ENCODE results near the gene NXPE3.
"Not testable (repeated sequence)": the region's sequence is repeated elsewhere in the genome, so short reads cannot be mapped to it uniquely, and the experiment has no call there.

Gene NXPE3

GRCh38 chr3:101857301-101857741 is 78.3 kb downstream of the NXPE3 start:
- no peak for DNase-seq (ENCODE audit: low spot score)
- in situ Hi-C loops (cut with MboI; ENCODE audit: low sequenced_read_pairs, unreplicated experiment) = no loop called here
- TF ChIP-seq CTCF (IDR thresholded peaks at IDR 0.05; ENCODE audit: borderline replicate concordance, control extremely low read depth, extremely low read depth, insufficient read depth, missing control alignments) = no peak

DNA sequence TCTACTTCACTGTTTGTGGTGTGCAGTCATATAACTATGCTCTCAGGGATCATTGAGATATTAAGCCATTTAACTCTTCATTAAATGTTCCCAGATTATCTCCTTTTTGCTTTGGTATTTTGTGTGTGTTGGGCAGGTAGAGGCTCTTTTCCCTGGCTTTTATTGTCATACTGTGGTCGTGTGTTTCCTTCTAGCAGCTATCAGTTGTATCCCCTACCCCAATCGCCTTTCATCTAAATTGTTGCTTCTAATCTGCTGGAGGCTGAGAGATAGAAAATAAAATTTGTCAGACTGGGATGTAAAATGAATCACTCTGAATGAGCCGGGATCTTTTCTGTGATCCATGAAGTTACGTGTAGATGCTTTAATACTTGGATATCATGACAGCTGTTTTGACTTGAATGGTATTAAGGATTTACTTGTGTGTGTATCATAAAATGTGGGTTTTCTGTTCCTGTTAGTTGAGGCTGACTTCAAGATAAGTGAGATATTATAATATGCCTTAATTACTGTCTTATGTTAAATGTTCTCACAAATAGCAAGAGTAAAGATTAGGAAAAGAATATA is 79.5 kb downstream of the NXPE3 start:
- DNase-seq (ENCODE audit: low spot score) = no peak
- no peak for TF ChIP-seq CTCF (IDR thresholded peaks at IDR 0.05; ENCODE audit: borderline replicate concordance, control extremely low read depth, extremely low read depth, insufficient read depth, missing control alignments)
- in situ Hi-C loops (cut with MboI; ENCODE audit: low sequenced_read_pairs, unreplicated experiment) = no loop called here

- in situ Hi-C loops (cut with MboI; ENCODE audit: low sequenced_read_pairs, unreplicated experiment) = no loop called here
- DNase-seq (ENCODE audit: low spot score) = no peak
- TF ChIP-seq CTCF (IDR thresholded peaks at IDR 0.05; ENCODE audit: borderline replicate concordance, control extremely low read depth, extremely low read depth, insufficient read depth, missing control alignments) = no peak
These were observed 81.0 kb downstream of the NXPE3 start for GRCh38 chr3:101859882-101860448.

DNA sequence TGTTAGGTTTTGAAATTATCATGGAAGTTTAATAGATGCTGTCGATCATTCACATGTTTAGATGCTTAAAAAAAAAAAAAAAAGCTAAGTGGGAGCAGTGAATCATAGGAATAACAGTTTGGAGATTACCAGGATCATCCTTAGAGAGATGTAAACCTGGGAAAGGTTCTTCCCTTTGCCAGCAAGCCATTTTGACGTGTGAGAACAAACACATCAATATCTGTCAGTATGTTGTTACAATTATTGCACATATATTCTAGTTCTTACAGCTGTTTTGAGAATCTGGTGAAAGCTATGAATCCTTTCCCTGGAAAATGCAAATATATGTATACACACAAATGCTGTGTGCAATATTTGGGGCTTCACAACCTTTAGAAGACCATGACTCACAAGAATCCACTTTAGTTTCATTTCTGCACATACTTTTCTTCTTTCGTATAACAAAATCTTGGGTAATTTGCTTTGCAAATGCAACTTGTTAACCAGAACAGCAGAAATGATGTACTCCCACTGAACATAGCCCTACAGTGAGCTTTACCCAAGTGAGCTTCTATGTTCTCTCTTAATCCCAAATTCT is 82.3 kb downstream of the NXPE3 start:
- DNase-seq (ENCODE audit: low spot score) = no peak
- in situ Hi-C loops (cut with MboI; ENCODE audit: low sequenced_read_pairs, unreplicated experiment) = no loop called here

DNA sequence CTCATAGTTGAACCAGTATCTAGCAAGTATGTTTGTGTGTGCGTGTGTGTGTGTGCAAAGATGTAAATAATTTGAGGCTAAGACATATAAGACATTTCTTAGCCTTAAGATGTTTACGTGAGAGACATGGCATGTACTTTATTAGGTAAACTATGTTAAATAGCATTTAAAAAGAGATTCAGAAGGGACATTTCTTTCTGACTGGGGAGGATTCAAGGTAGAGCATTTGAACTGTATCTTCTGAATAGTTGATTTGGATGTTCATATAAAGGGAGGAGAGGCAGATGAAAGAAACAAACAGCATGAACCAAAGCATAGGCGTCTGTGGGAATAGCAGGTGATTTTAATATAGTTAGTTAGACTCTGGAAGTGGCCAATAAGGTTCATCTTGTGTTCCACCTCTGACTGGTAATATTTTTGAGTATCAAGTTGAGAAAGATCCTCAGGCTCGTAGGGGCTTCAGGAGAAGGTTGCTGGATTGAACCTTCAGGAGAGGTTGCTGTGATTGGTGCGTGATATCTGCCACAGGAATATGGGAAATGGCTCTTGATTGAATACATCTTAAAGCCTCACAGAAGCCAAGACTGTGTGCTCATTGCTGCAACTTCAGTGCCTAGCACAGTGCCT is 82.9 kb downstream of the NXPE3 start:
- in situ Hi-C loops (cut with MboI; ENCODE audit: low sequenced_read_pairs, unreplicated experiment) = no loop called here
- TF ChIP-seq CTCF (IDR thresholded peaks at IDR 0.05; ENCODE audit: borderline replicate concordance, control extremely low read depth, extremely low read depth, insufficient read depth, missing control alignments) = no peak
- no peak for DNase-seq (ENCODE audit: low spot score)

More for the DNA sequence above, 82.3 kb downstream of the NXPE3 start:
- no peak for TF ChIP-seq CTCF (IDR thresholded peaks at IDR 0.05; ENCODE audit: borderline replicate concordance, control extremely low read depth, extremely low read depth, insufficient read depth, missing control alignments)

GRCh38 chr3:101862416-101863165 is 83.6 kb downstream of the NXPE3 start:
- no peak for DNase-seq (ENCODE audit: low spot score)
- in situ Hi-C loops (cut with MboI; ENCODE audit: low sequenced_read_pairs, unreplicated experiment) = no loop called here
- no peak for TF ChIP-seq CTCF (IDR thresholded peaks at IDR 0.05; ENCODE audit: borderline replicate concordance, control extremely low read depth, extremely low read depth, insufficient read depth, missing control alignments)

- in situ Hi-C loops (cut with MboI; ENCODE audit: low sequenced_read_pairs, unreplicated experiment); DNase-seq (ENCODE audit: low spot score): not testable (repeated sequence)
These were observed 85.9 kb downstream of the NXPE3 start for GRCh38 chr3:101864926-101865325.
